Type B pancreatic cell (in vitro differentiated cells): Measurements from ENCODE around the gene UBXN7. TPM values are rescaled to one million over a fixed set of nuclear protein-coding genes. Genes with fewer than 3 reads are reported as not detected.
"Not testable (repeated sequence)": the region's sequence is repeated elsewhere in the genome, so short reads cannot be mapped to it uniquely, and the experiment has no call there.

ENCODE experiments used
- DNase-seq: peaks from one replicate; pipeline ENCODE4 v3.0.0; 2021; ENCODE audit warnings: mixed read lengths; ENCODE audit not compliant: unreplicated experiment; ENCODE audit errors: extremely low spot score
- H3K27ac Mint-ChIP-seq: 2 replicates; pipeline ENCODE4 v1.8.0; 2021; ENCODE audit warnings: mild to moderate bottlenecking, mixed read lengths
- H3K27me3 Mint-ChIP-seq: 2 replicates; pipeline ENCODE4 v1.8.0; 2021; ENCODE audit warnings: mixed read lengths
- H3K36me3 Mint-ChIP-seq: 2 replicates; pipeline ENCODE4 v1.8.0; 2021; ENCODE audit warnings: mixed read lengths
- H3K4me1 Mint-ChIP-seq: one replicate; pipeline ENCODE4 v1.8.0; 2021; ENCODE audit warnings: mixed read lengths; ENCODE audit not compliant: unreplicated experiment
- H3K4me3 Mint-ChIP-seq: 2 replicates; pipeline ENCODE4 v1.8.0; 2021; ENCODE audit warnings: mild to moderate bottlenecking, mixed read lengths
- H3K9me3 Mint-ChIP-seq: 2 replicates; pipeline ENCODE4 v1.8.0; 2021; ENCODE audit warnings: mixed read lengths
- total RNA-seq: library from RNA; stranded (reverse); gene quantifications from 2 replicates; pipeline ENCODE4 v1.2.1, GENCODE V29; 2021; ENCODE audit warnings: low replicate concordance
- TF ChIP-seq, protein P1 (sequence below): fragments of 200-600 bp; sonication (generic); conservative IDR thresholded peaks from 2 replicates; pipeline ENCODE4 v1.5.0; 2021; ENCODE audit warnings: antibody characterized with exemption, mild to moderate bottlenecking

UBXN7 gene
- total RNA-seq, 1 donor from 2014 or later = 89.2 TPM

- Mint-ChIP-seq H3K27me3 (no peaks in the 10 kb centered on the region), H3K9me3 (no peaks in the 10 kb centered on the region), H3K4me1 (no peaks in the 10 kb centered on the region), H3K36me3 (no peaks in the 10 kb centered on the region), H3K4me3 (peak within 1 kb of the TSS; percentile 97), H3K27ac (peak within 1 kb of the TSS; percentile 93)
- TF ChIP-seq, protein P1, sequence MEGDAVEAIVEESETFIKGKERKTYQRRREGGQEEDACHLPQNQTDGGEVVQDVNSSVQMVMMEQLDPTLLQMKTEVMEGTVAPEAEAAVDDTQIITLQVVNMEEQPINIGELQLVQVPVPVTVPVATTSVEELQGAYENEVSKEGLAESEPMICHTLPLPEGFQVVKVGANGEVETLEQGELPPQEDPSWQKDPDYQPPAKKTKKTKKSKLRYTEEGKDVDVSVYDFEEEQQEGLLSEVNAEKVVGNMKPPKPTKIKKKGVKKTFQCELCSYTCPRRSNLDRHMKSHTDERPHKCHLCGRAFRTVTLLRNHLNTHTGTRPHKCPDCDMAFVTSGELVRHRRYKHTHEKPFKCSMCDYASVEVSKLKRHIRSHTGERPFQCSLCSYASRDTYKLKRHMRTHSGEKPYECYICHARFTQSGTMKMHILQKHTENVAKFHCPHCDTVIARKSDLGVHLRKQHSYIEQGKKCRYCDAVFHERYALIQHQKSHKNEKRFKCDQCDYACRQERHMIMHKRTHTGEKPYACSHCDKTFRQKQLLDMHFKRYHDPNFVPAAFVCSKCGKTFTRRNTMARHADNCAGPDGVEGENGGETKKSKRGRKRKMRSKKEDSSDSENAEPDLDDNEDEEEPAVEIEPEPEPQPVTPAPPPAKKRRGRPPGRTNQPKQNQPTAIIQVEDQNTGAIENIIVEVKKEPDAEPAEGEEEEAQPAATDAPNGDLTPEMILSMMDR = no peak
- DNase-seq = peak; percentile 94
These were observed 114.3 kb downstream of the UBXN7 start, which contains the start of gene DYNLT2B for GRCh38 chr3:196317687-196318467. TSS of gene DYNLT2B (minus strand) at chr3:196318240. CDS start at chr3:196318152, 88 bp downstream.

DNA sequence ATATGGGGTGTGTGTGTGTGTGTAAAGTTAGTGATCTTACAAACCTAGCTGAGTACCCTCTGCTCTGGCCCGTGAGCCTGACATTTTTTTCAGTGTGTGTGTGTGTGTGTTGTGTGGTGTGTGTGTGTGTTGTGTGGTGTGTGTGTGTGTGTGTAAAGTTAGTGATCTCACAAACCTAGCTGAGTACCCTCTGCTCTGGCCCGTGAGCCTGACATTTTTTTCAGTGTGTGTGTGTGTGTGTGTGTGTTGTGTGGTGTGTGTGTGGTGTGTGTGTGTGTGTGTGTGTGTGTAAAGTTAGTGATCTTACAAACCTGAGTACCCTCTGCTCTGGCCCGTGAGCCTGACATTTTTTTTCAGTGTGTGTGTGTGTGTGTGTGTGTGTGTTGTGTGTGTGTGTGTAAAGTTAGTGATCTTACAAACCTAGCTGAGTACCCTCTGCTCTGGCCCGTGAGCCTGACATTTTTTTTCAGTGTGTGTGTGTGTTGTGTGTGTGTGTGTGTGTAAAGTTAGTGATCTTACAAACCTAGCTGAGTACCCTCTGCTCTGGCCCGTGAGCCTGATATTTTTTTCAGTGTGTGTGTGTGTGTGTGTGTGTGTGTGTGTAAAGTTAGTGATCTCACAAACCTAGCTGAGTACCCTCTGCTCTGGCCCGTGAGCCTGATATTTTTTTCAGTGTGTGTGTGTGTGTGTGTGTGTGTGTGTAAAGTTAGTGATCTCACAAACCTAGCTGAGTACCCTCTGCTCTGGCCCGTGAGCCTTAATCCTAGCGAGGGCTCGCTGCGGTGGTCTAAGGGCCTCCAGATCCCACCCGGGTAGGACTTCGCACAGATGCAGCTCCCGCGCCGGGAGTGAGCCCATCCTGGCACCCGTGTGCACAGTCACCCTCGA, 115.2 kb downstream of the UBXN7 start:
- H3K27ac Mint-ChIP-seq = peak overlapping the region; percentile 93

DNA sequence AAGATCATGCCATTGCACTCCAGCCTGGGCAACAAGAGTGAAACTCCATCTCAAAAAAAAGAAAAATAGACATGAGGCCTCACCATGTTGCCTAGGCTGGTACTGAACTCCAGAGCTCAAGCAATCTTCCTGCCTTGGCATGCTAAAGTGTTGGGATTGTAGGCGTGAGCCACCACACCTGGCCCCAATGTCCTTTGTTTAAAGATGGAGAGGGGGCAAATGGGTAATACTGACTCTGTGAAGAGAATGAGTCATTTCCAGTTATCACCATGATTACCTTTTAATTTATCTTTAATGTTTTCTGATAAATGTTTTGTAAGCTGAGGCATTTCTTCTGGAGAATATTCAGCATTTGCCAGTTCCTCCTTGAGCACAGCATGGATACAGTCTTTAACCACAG, 116.4 kb downstream of the UBXN7 start:
- no peak for DNase-seq
- TF ChIP-seq, protein P1 = no peak
- no peaks in the 10 kb centered on the region for H3K9me3 Mint-ChIP-seq
- H3K4me3 Mint-ChIP-seq = no peak overlapping the region
- H3K27me3 Mint-ChIP-seq = no peaks in the 10 kb centered on the region
- H3K4me1 Mint-ChIP-seq = no peaks in the 10 kb centered on the region
- no peak overlapping the region for H3K27ac Mint-ChIP-seq
- H3K36me3 Mint-ChIP-seq = no peaks in the 10 kb centered on the region

More for the DNA sequence above, 115.2 kb downstream of the UBXN7 start:
- not testable (repeated sequence) for H3K36me3 Mint-ChIP-seq, H3K9me3 Mint-ChIP-seq, H3K27me3 Mint-ChIP-seq, H3K4me1 Mint-ChIP-seq, DNase-seq
- H3K4me3 Mint-ChIP-seq = peak overlapping the region; percentile 97

- TF ChIP-seq, protein P1 = no peak
- H3K27ac Mint-ChIP-seq = peak overlapping the region; percentile 5
These were observed 117.6 kb downstream of the UBXN7 start for GRCh38 chr3:196314597-196314996.

DNA sequence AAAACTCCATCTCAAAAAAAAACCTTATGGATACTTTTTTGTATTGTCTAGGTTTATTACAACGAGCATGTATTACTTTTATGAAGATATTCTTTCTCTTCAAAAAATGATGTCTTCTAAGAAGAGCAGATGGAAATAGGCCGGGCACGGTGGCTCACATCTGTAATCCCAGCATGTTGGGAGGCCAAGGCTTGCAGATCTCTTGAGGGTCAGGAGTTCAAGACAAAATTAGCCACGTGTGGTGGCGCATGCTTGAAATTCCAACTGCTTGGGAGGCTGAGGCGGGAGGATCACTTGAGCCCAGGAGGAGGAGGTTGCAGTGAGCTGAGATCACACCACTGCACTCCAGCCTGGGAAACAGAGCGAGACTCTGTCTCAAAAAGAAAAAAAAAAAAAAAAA, 118.1 kb downstream of the UBXN7 start:
- H3K9me3 Mint-ChIP-seq, H3K4me1 Mint-ChIP-seq, H3K27ac Mint-ChIP-seq, H3K27me3 Mint-ChIP-seq, DNase-seq, H3K36me3 Mint-ChIP-seq: not testable (repeated sequence)
- peak overlapping the region; percentile 20 for H3K4me3 Mint-ChIP-seq

More at GRCh38 chr3:196314597-196314996, 117.6 kb downstream of the UBXN7 start:
- no peaks in the 10 kb centered on the region for H3K9me3 Mint-ChIP-seq
- H3K4me1 Mint-ChIP-seq = no peaks in the 10 kb centered on the region
- no peaks in the 10 kb centered on the region for H3K27me3 Mint-ChIP-seq
- DNase-seq = no peak
- peak overlapping the region; percentile 37 for H3K4me3 Mint-ChIP-seq
- no peaks in the 10 kb centered on the region for H3K36me3 Mint-ChIP-seq

- not testable (repeated sequence) for H3K4me1 Mint-ChIP-seq, H3K27me3 Mint-ChIP-seq, H3K27ac Mint-ChIP-seq, H3K9me3 Mint-ChIP-seq, H3K36me3 Mint-ChIP-seq, H3K4me3 Mint-ChIP-seq, DNase-seq
These were observed 129.3 kb downstream of the UBXN7 start for GRCh38 chr3:196302960-196303359.

GRCh38 chr3:196302551-196302950, 129.7 kb downstream of the UBXN7 start:
- not testable (repeated sequence) for H3K27ac Mint-ChIP-seq, H3K36me3 Mint-ChIP-seq, H3K9me3 Mint-ChIP-seq, H3K27me3 Mint-ChIP-seq, H3K4me1 Mint-ChIP-seq, H3K4me3 Mint-ChIP-seq, DNase-seq
